Bronchial epithelial cell (primary cell): ENCODE data around the gene OARD1. TPM values are rescaled to one million over a fixed set of nuclear protein-coding genes. Genes with fewer than 3 reads are reported as not detected.

Experiments
- DNase-seq: peaks from one replicate; pipeline ENCODE4 v3.0.0-alpha.2; 2010; ENCODE audit warnings: low read depth
- FAIRE-seq: peaks from 2 replicates; lab custom pipeline; 2011; peaks lifted over from hg19 to GRCh38; lab: Jason Lieb, UNC
- H3K27me3 ChIP-seq: 2 replicates; pipeline ENCODE4 v1.5.1; 2011; ENCODE audit warnings: low read length; ENCODE audit not compliant: control insufficient read depth, insufficient read depth
- H3K36me3 ChIP-seq: 2 replicates; pipeline ENCODE4 v1.5.1; 2011; ENCODE audit warnings: low read length; ENCODE audit not compliant: control insufficient read depth, insufficient read depth
- H3K4me3 ChIP-seq: 2 replicates; pipeline ENCODE4 v1.5.1; 2011; ENCODE audit warnings: mild to moderate bottlenecking, low read depth, low read length, control low read depth
- total RNA-seq: library from RNA; depleted of rRNA; stranded (reverse); fragments of >200 nt; gene quantifications from 2 replicates; pipeline ENCODE4 v1.2.1, GENCODE V29; 2014
- TF ChIP-seq, protein P1 (sequence below): IDR thresholded peaks from 2 replicates; pipeline ENCODE4 v1.5.1; 2011; ENCODE audit warnings: mild to moderate bottlenecking, moderate library complexity, low read length, control low read depth, inconsistent platforms; ENCODE audit not compliant: insufficient read depth, severe bottlenecking

OARD1 gene
- total RNA-seq, 1 donor from 2014 or later, result 19.5 TPM

DNA sequence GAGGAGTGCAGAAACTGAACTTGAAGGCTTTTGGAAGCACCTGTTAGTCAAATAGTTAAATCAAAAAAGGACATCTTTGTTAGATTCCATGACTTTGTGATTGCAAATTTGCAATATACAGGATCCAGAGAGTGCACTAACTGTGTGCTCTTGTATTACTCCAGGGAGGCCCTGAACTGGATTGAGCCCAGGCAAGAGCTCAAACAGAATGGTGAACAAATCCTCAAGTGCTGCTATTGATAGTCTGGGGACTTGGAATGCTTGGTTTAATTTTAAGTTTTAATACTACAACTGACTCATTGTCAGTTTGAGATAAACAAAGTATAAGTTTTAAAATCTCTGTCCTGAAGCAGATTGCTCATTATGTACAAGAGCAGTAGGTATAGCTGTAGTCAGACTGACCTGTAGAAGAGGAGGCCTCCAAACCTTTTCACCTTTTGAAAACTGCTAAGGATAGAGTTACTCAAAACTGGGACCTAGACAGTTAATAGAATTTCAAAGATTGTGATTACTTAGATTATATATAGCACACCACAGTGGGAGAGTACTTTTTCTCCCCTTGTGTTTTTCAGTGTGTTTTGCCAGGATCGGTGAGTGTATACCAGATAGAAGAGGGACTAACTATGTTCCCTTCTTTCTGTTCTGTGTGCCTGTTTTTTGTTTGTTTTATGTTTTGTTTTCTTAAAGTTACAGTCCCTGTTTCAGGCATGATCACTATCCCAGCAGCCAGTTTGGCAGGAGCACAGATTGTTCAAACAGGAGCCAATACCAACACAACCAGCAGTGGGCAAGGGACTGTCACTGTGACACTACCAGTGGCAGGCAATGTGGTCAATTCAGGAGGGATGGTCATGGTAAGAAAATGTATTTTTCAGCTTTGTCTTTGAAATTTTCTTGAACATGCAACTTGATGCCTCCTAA is 18.9 kb upstream of the OARD1 start:
- TF ChIP-seq, protein P1, sequence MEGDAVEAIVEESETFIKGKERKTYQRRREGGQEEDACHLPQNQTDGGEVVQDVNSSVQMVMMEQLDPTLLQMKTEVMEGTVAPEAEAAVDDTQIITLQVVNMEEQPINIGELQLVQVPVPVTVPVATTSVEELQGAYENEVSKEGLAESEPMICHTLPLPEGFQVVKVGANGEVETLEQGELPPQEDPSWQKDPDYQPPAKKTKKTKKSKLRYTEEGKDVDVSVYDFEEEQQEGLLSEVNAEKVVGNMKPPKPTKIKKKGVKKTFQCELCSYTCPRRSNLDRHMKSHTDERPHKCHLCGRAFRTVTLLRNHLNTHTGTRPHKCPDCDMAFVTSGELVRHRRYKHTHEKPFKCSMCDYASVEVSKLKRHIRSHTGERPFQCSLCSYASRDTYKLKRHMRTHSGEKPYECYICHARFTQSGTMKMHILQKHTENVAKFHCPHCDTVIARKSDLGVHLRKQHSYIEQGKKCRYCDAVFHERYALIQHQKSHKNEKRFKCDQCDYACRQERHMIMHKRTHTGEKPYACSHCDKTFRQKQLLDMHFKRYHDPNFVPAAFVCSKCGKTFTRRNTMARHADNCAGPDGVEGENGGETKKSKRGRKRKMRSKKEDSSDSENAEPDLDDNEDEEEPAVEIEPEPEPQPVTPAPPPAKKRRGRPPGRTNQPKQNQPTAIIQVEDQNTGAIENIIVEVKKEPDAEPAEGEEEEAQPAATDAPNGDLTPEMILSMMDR, result no peak
- FAIRE-seq (no peak), DNase-seq (no peak)
- H3K36me3 ChIP-seq, result peaks cover 27% of the 10 kb centered on the region
- no peak overlapping the region for H3K4me3 ChIP-seq
- no peaks in the 10 kb centered on the region for H3K27me3 ChIP-seq

DNA sequence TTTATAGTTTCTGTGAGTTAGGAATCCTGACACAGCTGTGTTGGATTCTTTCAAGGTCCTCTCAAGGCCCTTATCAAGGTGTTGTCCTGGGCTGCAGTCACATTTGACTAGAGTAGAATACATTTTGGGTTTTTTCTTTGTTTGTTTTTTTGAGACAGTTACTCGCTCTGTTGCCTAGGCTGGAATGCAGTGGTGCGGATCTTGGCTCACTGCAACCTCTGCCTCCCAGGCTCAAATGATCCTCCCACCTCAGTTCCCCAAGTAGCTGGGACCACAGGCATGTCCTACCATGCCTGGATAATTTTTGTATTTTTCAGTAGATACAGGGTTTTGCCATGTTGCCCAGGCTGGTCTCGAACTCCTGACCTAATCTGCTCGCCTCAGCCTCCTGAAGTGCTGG is 16.3 kb upstream of the OARD1 start:
- no peak for FAIRE-seq

DNA sequence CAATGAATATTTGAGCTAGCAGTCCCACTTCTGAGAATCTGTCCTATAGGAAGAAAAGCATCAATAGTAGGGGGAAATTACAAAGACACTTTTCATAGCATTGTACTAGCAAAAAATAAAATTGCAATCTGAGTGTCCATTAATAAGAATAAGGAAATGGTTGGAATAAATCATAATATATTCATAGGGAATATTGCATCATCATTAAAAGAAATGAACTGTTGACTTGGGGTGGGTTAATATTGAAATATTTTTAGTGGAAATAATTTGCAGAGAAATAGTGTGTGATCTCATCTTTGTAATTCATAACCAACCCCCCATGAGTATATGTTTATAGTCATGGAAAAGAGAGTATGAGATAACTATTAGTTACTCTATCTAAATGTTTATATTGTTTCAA is 13.0 kb upstream of the OARD1 start:
- Histone ChIP-seq H3K36me3 (peaks cover 11% of the 10 kb centered on the region), H3K4me3 (no peak overlapping the region), H3K27me3 (no peaks in the 10 kb centered on the region)
- no peak for DNase-seq
- TF ChIP-seq, protein P1, result no peak
- FAIRE-seq, result no peak

More for the DNA sequence above, 16.3 kb upstream of the OARD1 start:
- no peak for DNase-seq
- TF ChIP-seq, protein P1, result no peak
- no peak overlapping the region for H3K4me3 ChIP-seq
- no peaks in the 10 kb centered on the region for H3K27me3 ChIP-seq
- H3K36me3 ChIP-seq, result peaks cover 19% of the 10 kb centered on the region

DNA sequence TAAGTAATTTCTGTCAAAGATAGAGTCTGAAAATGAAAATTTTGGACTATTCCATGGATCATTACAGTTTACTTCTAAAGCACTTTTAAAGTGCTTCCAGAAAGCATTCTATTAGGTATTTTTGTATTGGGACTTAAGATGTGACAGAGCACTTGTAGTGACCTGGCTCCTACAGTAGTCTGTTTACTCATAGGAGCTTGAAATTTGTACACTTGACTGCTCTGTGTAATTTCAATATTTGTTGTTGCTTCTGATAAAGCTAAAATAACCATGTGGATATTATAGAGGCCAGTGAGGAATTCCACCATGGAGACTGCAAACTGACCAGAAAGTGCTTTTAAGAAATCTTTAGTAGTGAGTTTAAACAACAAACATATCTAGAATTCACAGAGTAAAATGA is 10.9 kb upstream of the OARD1 start:
- no peaks in the 10 kb centered on the region for H3K27me3 ChIP-seq
- no peak for DNase-seq
- H3K36me3 ChIP-seq, result peaks cover 15% of the 10 kb centered on the region
- H3K4me3 ChIP-seq, result no peak overlapping the region
- FAIRE-seq, result no peak
- TF ChIP-seq, protein P1, result no peak

DNA sequence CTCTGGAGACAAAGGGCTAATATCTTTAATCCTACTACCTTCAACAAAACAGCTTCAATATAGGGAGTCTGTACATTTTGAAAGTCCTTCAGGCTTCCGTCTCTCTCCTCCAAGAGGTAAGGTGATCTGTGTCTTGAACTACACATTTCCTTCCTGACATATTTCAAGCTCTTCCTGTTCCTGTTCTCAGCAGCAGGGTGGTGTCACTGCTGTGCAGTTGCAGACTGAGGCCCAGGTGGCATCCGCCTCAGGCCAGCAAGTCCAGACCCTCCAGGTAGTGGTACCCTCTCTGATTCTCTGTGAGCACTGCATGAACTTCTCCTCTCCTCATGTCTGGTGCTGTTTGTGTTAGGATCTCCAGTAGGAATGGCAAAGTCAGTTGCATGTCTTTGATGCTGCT is 8.5 kb upstream of the OARD1 start:
- DNase-seq, result no peak
- no peak overlapping the region for H3K4me3 ChIP-seq
- H3K27me3 ChIP-seq, result no peaks in the 10 kb centered on the region
- H3K36me3 ChIP-seq, result peaks cover 13% of the 10 kb centered on the region
- TF ChIP-seq, protein P1, result no peak
- no peak for FAIRE-seq
